Measurements from ENCODE around the gene CCT4. TPM values are rescaled to one million over a fixed set of nuclear protein-coding genes. Genes with fewer than 3 reads are reported as not detected.
A peak's percentile ranks its signal among the peaks of the same experiment; 100 is the strongest.
"Not testable (repeated sequence)": the region's sequence is repeated elsewhere in the genome, so short reads cannot be mapped to it uniquely, and the experiment has no call there.

The CCT4 gene
- total RNA-seq, 1 donor from 2014 or later = 188 TPM

DNA sequence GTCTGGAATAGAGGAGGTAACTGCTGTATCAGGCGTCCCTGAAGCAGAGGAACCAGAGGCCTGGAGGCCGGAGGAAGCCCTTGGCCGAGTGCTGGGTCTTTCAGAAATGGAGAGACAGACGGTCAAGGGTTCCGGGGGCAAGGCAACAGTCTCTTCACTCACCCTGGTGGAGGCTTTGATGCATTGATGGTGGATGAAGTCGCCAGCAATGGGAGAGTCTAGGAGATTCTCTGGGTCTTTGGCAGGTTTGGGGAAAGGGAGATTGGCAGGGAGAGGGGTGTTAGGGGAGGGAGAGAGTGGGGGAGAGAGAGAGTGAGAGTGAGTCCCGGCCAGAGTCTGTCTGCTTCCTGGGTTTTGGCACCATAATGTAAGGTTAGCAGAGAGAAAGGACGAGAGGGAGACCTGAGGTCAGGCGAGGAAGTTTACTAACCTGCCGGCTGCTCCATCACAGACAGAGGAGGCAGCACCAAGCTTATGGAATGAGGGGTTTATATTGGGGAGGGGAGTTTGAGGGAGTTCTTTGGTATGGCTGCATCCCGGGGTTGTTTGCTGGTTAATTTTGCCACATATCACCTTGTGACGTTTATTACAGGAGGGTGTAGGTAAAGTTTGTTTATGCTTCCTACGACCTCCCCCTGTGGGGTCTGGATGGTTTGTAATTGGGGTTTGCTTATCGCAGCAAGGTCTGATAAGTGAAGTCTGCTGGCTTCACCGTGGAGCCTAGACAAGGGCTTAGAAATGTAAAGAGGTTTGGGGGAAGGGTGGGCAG lies 36.6 kb upstream of the CCT4 start:
- DNase-seq (ENCODE audit: low read depth) = no peak
- no peak overlapping the region for H3K4me3 ChIP-seq (ENCODE audit: low read depth, low read length)
- no peak for TF ChIP-seq CTCF (conservative IDR thresholded peaks at IDR 0.05; ENCODE audit: low read depth, low read length)

DNA sequence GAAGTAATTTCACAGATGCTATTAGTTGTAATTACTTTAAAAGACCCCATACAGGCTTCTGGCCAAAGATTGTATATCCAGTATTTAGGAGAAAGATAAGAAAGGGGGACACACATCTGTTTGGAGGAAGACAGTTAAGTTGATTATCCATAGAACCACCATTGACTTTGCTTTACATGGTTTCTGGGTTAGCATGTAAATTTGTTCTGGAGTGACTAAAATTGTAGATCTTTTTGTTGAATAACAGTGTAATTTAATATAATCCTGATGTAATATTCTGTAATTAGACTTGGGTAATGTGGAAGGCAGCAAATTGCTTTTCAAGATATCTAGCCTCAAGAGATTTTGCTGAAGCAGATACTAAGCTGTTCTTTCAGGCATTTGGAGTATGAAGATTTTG lies 34.3 kb upstream of the CCT4 start:
- H3K4me3 ChIP-seq (ENCODE audit: low read depth, low read length) = no peak overlapping the region
- DNase-seq (ENCODE audit: low read depth) = no peak
- no peak for TF ChIP-seq CTCF (conservative IDR thresholded peaks at IDR 0.05; ENCODE audit: low read depth, low read length)

GRCh38 chr2:61920548-61920947 lies 32.1 kb upstream of the CCT4 start:
- no peak for TF ChIP-seq CTCF (conservative IDR thresholded peaks at IDR 0.05; ENCODE audit: low read depth, low read length)
- H3K4me3 ChIP-seq (ENCODE audit: low read depth, low read length) = no peak overlapping the region
- no peak for DNase-seq (ENCODE audit: low read depth)

DNA sequence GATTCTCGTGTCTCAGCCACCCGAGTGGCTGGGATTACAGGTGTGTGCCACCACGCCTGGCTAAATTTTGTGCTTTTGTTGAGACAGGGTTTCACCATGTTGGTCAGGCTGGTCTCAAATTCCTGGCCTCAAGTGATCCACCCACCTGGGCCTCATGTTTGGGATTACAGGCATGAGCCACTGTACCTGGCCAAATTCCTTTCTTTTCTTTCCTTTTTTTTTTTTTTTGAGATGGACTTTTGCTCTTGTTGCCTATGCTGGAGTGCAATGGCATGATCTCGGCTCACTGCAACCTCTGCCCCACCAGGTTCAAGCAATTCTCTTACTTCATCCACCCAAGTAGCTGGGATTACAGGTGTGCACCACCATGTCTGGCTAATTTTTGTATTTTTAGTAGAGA lies 26.3 kb upstream of the CCT4 start:
- not testable (repeated sequence) for H3K4me3 ChIP-seq (ENCODE audit: low read depth, low read length)

DNA sequence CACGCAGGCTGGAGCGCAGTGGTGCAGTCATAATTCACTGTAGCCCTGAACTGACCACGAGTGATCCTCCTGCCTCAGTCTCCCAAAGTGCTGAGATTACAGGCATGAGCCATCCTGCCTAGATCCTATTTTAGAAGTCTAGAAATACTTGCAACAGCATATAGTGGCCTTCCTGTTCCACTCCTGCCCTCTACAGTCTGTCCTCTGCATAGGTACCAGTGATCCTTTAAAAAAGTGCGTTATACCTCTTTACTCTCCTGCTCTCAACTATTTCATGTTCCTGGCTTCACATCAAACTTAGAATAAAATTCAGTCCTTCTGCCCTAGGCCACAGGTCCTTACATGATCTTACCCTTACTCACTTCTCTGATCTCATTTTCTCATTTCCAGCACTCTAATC lies 23.1 kb upstream of the CCT4 start:
- no peak overlapping the region for H3K4me3 ChIP-seq (ENCODE audit: low read depth, low read length)
- peak; percentile 44 for TF ChIP-seq CTCF (conservative IDR thresholded peaks at IDR 0.05; ENCODE audit: low read depth, low read length)
- DNase-seq (ENCODE audit: low read depth) = no peak

More for the DNA sequence above, 26.3 kb upstream of the CCT4 start:
- DNase-seq (ENCODE audit: low read depth) = not testable (repeated sequence)

- no peak overlapping the region for H3K4me3 ChIP-seq (ENCODE audit: low read depth, low read length)
- peak; percentile 48 for TF ChIP-seq CTCF (conservative IDR thresholded peaks at IDR 0.05; ENCODE audit: low read depth, low read length)
- DNase-seq (ENCODE audit: low read depth) = no peak
Measured at GRCh38 chr2:61910603-61911002, 22.1 kb upstream of the CCT4 start.

DNA sequence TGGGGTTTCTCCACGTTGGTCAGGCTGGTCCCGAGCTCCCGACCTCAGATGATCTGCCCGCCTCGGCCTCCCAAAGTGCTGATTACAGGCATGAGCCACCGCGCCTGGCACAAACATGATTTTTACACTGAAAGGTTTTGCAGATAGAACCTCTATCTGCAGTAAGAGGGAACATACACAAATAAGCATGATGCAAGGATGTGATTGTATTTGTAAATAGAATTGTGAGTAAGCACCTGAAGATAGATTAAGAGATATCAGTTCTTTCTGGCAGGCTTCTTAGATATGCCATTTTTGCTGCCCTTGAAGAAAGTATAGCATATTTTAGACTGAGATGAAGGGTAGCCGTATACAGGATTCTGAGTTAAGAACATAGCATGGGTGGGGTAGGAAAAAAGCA lies 20.7 kb upstream of the CCT4 start:
- DNase-seq (ENCODE audit: low read depth) = no peak
- no peak overlapping the region for H3K4me3 ChIP-seq (ENCODE audit: low read depth, low read length)
- TF ChIP-seq CTCF (conservative IDR thresholded peaks at IDR 0.05; ENCODE audit: low read depth, low read length) = no peak
